UCSD-AML1 (cell line): ENCODE results near the gene RUNX1.

ENCODE experiments used
- DNase-seq: peaks from one replicate; lab custom pipeline; 2025; ENCODE audit not compliant: unreplicated experiment; lab: John Stamatoyannopoulos, UW

RUNX1 gene

DNA sequence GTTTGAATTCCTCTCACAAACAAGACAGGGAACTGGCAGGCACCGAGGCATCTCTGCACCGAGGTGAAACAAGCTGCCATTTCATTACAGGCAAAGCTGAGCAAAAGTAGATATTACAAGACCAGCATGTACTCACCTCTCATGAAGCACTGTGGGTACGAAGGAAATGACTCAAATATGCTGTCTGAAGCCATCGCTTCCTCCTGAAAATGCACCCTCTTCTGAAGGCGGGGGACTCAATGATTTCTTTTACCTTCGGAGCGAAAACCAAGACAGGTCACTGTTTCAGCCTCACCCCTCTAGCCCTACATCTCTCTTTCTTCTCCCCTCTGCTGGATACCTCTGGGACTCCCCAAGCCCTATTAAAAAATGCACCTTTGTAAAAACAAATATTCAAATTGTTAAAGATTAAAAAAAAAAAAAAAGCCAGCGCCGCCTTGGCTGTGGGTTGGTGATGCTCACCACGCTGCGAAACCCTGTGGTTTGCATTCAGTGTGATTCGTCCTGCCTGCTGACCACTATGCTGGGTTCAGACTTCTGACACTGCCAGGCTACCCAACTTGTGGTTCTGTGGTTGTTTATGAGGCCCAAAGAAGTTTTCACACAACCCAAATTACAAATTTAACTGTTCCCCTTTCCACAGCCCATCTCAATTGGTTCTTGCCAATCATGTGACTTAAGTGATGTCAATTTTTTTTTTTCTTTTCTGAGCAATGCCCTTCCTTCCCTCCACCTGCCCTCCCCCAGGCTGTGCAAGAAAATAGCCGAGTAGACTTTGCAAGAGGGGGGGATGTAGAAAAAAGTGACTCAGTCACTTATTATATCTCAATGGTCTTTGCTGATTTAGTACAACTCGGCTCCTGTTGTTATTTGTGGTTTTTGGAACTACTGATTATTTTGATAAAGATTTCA, at the start of gene RUNX1:
Gene RUNX1 (minus strand): TSS at position 597 of the 912 bp plus-strand sequence.
- peak; percentile 61 for DNase-seq

DNA sequence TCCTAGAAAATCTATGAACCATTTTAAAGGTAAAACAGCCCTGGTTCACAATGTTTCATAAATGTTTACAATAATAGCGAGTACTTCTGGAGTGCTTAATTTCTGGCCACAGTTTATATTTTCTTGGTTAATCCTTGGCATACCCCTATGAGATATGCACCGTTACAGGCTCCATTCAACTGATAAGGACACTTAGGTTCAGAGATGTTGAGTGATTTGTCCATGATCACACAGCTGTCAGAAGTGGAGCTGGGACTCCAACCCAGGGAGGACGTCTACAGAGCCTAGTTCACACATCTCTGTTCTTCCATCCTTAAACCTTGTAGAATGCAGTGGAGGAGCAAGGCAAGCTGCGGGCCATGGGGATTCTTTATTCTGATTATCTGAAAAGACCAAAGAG, 48.4 kb upstream of the RUNX1 start:
- DNase-seq, result no peak

DNA sequence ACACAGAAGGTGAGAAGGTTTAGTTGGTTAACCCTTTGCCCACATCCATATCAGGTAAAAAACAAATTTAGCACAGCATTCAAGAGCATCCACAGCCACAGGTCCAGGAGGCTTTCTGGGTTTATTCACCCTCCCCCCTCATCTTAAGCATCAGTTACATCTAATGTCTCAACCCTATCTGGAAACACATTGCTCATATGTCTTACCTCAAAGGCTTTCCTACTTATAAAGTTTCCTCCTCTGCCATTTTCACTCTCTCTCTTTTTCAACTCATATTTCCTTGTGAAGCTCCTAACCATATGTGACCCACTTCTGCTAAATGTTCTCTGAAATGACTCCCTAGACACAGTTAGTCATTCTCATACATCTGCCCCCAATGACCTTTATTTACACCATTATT, 47.9 kb upstream of the RUNX1 start:
- no peak for DNase-seq

DNA sequence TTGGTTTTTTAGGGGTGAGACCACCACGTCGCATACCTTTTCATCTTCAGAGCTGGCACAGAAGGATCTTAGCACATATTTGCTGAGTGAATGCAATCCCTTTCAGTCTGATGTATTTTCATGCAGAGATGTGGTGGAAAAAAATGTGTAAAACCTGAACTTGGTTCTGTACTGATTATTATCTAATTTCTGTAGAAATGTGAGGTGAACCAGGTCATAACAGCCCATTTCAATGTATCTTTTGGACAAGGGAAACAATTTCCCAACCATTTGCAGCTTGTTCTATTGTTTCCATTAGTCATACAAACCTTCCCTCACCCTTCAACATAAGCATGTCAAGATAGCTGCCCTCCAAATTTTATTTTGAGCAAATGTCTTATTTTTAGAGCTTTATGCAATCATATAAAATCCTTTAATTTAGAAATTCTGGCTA, 46.8 kb upstream of the RUNX1 start:
- no peak for DNase-seq

- no peak for DNase-seq
These were observed 44.4 kb upstream of the RUNX1 start for GRCh38 chr21:35093514-35093913.

- no peak for DNase-seq
These were observed 42.4 kb upstream of the RUNX1 start for GRCh38 chr21:35091496-35091895.

GRCh38 chr21:35090403-35090802, 41.3 kb upstream of the RUNX1 start:
- no peak for DNase-seq

DNA sequence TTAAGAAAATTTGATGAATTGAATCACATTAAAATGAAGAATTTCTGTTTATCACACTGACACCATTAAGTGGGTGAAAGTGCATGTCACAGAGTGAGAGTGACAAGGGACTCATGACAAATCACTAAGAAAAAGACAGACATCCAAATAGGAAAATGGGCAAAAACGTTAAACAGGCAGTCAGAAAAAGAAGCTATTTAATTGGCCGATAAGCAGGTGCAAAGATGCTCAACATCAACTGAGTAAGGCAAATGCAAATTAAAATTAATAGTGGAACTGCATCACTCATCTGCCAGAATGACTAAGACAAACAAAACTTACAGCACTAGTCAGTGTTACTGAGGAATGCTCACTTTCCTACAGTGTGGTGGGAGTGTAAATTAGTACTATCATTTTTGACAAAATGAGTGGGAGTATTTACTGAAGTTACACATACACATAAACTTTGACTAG, 39.2 kb upstream of the RUNX1 start:
- no peak for DNase-seq

GRCh38 chr21:35086357-35086756, 37.3 kb upstream of the RUNX1 start:
- DNase-seq, result no peak

GRCh38 chr21:35084869-35085268, 35.8 kb upstream of the RUNX1 start:
- DNase-seq, result no peak

DNA sequence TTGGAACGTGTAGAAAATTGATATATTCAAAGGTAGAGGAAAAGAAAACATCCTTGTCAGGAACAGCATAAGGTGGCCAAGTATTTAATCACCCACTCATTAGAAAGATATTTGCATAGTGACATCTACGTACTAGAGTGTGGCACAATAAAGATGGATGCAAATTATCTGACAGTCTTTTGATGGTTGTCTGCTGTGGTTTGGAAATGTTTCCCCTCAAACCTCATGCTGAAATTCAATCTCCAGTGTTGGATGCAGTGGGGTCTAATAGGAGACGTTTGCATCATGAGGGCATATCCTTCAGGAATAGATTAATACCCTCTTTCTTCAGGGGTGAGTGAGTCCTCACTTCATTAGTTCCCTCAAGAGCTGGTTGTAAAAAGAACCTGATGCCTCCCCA, 34.1 kb upstream of the RUNX1 start:
- no peak for DNase-seq

DNA sequence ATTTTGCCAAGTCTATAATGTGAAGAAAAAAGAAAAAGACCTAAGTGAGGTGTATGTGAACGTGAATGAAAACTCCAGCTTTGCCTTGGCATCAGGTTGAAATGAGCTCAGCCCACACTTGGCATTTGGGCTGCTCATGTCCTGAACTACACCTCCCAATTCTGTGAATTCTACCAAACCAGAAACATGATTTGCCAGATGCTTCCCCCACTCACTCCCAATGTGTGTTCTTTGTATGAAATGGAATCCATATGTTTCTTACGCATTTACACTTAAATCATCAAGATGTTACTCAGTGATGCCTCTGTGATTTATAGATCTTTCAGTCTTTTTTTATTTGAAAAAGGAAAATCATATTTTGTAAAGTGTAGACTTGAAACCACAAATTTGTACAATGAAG, 32.8 kb upstream of the RUNX1 start:
- no peak for DNase-seq

GRCh38 chr21:35079181-35079580, 30.1 kb upstream of the RUNX1 start:
- no peak for DNase-seq

- DNase-seq, result no peak
These were observed 28.9 kb upstream of the RUNX1 start for GRCh38 chr21:35077975-35078374.

DNA sequence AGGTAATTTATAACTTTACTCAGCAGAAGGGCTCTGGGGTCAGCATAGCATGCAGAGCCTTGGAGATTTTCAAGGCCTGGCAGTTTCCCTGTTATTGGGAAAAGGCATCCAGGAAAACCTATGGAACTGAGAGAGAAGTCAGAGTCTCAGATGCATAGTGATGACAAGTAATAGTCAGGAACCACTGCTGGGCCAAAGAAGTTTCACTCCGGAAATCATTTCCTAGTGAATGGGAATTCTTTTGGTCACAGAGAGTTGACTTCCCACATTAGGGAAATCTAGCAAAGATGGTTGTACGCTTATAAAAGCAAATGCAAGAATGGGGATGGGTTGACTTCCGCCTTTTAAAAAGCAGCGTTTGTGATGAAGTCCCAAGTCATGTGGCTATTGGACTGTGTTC, 28.4 kb upstream of the RUNX1 start:
- no peak for DNase-seq

DNA sequence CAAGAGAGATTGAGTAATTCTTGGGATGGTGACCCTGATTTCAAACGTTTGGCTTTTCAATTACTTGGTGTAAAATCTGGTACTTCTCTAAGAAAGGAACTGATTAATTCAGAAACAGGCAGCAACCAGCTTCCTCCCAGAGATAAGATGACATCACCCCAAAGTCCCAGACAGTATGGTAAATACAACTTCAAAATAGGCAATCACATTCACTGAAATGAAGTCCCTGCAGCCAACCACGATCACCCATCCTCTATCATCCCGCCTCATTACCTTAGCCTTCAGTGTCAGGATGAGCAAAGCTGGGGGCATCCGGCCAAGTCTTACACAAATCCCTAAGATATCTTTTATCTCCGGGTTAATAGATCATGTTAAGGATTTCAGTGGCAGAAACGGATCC, 26.4 kb upstream of the RUNX1 start:
- DNase-seq, result no peak

GRCh38 chr21:35072960-35073359, 23.9 kb upstream of the RUNX1 start:
- no peak for DNase-seq

DNA sequence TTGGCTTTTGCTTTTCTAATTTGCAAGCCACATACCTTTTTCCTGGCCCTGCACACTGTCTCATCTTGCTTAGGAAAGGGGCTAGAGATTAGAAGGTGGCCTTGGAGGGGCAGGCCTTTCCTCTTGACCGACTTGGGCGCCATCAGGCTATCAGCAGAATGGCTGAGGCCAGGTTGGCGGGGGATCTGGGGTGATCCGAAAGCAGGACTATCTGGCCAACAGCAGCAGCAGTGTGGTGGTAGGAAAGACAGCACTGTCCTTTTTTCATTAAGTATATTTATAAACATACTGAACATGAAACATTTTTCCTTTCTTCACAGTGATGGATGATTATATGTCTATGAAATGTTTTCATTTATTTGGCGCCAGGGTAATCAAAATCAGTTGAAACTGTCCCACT, 23.5 kb upstream of the RUNX1 start:
- no peak for DNase-seq

DNA sequence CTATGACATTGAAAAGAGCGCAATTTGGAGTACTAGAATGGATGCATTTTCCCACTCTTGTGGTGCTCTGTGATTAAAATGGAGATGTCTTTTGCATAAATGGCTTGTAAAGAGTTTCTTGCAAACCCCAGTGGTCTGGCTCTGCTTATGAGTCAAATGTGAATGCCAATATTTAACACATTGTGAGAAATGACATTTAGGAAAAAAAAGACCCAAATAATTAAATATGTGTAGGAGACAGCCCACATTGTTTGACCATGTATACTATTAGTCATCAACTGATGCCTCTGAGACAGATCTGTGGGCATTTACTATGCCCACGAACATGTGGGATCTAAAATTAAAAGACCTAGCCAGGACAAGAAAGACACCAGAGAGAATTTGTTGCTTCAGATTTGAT, 22.2 kb upstream of the RUNX1 start:
- no peak for DNase-seq

DNA sequence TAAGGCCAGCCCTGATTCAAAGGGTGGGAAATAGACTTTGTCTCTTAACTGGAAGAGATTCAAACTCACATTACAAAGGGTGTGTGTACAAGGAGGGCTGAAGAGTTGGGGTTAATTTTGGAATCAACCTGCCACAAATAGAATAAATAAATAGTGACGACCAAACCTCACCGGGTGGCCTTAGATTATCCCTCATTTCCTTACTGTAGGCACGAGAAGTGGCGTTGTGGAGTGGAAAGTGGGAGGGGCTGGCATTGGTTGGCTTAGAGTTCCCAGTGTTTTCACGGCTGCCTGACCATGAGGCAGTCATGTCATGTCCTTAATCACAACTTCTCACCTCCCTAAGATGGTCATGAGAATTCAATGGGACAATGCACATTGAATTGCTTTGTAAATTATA, 21.3 kb upstream of the RUNX1 start:
- DNase-seq, result no peak

- no peak for DNase-seq
These were observed 17.7 kb upstream of the RUNX1 start for GRCh38 chr21:35066824-35067223.

GRCh38 chr21:35063428-35064172, 14.5 kb upstream of the RUNX1 start:
- no peak for DNase-seq
